Esophagus muscularis mucosa (tissue), 3 donors: ENCODE results near the gene FLNC.

Source experiments
- POLR2A ChIP-seq: fragments of 450-650 bp; IDR thresholded peaks from one replicate; pipeline ENCODE4 v1.6.1; 2017; ENCODE audit warnings: antibody characterized with exemption, moderate library complexity, mild to moderate bottlenecking, low read depth
- TF ChIP-seq, protein P1 (sequence below), 3 experiments: fragments of 200-600 bp in 2 of 3; fragments of 450-650 bp in 1 of 3; sonication (generic) in 2 of 3; IDR thresholded peaks; one replicate each; pipeline ENCODE4 v1.5.1; 2017 to 2019; ENCODE audit warnings: antibody characterized with exemption in 3 of 3, mild to moderate bottlenecking in 2 of 3, moderate library complexity in 1 of 3

DNA sequence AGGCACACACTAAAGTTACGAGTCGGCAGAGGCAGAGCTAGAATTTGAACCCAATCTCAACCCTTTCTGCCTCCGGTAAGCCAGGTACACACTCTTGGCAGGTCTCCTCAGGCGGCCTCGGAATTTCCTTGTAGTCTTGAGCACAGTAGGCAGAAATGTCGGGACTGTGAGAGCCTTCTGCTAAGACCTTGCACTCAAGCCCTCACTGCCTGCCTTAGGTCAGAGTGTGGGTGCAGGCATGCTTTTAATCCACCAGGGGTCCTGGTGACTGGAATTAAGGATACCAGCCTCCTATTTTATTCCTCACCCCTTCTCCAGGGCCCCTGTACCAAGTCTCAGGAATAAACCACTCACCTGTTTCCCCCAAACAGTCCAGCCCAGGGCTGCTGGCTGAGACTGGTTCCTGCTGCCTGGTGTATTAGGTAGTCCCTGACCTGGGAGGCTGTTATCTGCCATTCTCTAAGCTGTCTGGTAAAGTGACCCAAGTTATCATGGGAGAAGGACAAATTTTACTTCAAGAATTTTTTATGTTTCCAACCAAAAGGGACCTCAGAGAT lies 33.3 kb downstream of the FLNC start:
- TF ChIP-seq POLR2A = no peak
- TF ChIP-seq, protein P1, sequence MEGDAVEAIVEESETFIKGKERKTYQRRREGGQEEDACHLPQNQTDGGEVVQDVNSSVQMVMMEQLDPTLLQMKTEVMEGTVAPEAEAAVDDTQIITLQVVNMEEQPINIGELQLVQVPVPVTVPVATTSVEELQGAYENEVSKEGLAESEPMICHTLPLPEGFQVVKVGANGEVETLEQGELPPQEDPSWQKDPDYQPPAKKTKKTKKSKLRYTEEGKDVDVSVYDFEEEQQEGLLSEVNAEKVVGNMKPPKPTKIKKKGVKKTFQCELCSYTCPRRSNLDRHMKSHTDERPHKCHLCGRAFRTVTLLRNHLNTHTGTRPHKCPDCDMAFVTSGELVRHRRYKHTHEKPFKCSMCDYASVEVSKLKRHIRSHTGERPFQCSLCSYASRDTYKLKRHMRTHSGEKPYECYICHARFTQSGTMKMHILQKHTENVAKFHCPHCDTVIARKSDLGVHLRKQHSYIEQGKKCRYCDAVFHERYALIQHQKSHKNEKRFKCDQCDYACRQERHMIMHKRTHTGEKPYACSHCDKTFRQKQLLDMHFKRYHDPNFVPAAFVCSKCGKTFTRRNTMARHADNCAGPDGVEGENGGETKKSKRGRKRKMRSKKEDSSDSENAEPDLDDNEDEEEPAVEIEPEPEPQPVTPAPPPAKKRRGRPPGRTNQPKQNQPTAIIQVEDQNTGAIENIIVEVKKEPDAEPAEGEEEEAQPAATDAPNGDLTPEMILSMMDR (IDR thresholded peaks at IDR 0.05) = peak; percentile 11 to 47 (median 38)
